ENCODE measurements around the gene PTPN1. TPM values are rescaled to one million over a fixed set of nuclear protein-coding genes. Genes with fewer than 3 reads are reported as not detected.

Gene PTPN1
- polyA plus RNA-seq, 3 donors, result 12.4 to 21.4 (median 19.1) TPM

GRCh38 chr20:50595988-50596693 is 86.0 kb downstream of the PTPN1 start:
- TF ChIP-seq, protein P1, sequence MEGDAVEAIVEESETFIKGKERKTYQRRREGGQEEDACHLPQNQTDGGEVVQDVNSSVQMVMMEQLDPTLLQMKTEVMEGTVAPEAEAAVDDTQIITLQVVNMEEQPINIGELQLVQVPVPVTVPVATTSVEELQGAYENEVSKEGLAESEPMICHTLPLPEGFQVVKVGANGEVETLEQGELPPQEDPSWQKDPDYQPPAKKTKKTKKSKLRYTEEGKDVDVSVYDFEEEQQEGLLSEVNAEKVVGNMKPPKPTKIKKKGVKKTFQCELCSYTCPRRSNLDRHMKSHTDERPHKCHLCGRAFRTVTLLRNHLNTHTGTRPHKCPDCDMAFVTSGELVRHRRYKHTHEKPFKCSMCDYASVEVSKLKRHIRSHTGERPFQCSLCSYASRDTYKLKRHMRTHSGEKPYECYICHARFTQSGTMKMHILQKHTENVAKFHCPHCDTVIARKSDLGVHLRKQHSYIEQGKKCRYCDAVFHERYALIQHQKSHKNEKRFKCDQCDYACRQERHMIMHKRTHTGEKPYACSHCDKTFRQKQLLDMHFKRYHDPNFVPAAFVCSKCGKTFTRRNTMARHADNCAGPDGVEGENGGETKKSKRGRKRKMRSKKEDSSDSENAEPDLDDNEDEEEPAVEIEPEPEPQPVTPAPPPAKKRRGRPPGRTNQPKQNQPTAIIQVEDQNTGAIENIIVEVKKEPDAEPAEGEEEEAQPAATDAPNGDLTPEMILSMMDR (IDR thresholded peaks at IDR 0.05), result no peak
- Histone ChIP-seq H3K4me2 (replicated peaks; ENCODE audit: extremely low read depth, low read length, poor library complexity, severe bottlenecking) (no peak overlapping the region), H3K27me3 (ENCODE audit: control insufficient read depth in 2 of 2, insufficient read depth in 2 of 2, low read length in 2 of 2) (no peaks in the 10 kb centered on the region), H3K36me3 (replicated peaks in 1 of 2; ENCODE audit: control insufficient read depth in 1 of 2, insufficient read depth in 2 of 2, low read length in 2 of 2) (no peaks in the 10 kb centered on the region), H3K79me2 (ENCODE audit: insufficient read depth, low read length) (no peaks in the 10 kb centered on the region), H3K4me3 (replicated peaks in 1 of 3; ENCODE audit: low read depth in 2 of 3, low read length in 3 of 3) (no peak overlapping the region), H3K9me3 (replicated peaks in 1 of 2; ENCODE audit: control insufficient read depth in 1 of 2, insufficient read depth in 1 of 2, low read length in 2 of 2) (no peaks in the 10 kb centered on the region), H3K9ac (ENCODE audit: insufficient read depth, low read length, poor library complexity, severe bottlenecking) (no peak overlapping the region), H3K4me1 (ENCODE audit: control insufficient read depth in 1 of 2, insufficient read depth in 2 of 2, low read length in 2 of 2) (no peaks in the 10 kb centered on the region), H2AFZ (ENCODE audit: insufficient read depth, low read depth, low read length, poor library complexity, severe bottlenecking) (no peak overlapping the region), H4K20me1 (ENCODE audit: insufficient read depth, low read length) (no peaks in the 10 kb centered on the region), H3K27ac (ENCODE audit: low read depth in 1 of 2, low read length in 2 of 2) (no peak overlapping the region)
- no peak overlapping the region for H3K4me3 Mint-ChIP-seq
- peaks cover 6 to 11% (median 6%) of the 10 kb centered on the region in 3 donors for H3K27me3 Mint-ChIP-seq (ENCODE audit: low read depth in 3 of 3)
- peak overlapping the region in 1 of 7 donors; percentile 60 for H3K27ac Mint-ChIP-seq
- no peak for DNase-seq
- intact Hi-C loops (cut with micrococcal nuclease), result no loop called here
- H3K36me3 Mint-ChIP-seq, result no peaks in the 10 kb centered on the region
- H3K9me3 Mint-ChIP-seq, result peaks cover 0 to 2% (median 0%) of the 10 kb centered on the region in 7 donors
- WGBS (ENCODE audit: insufficient coverage), result 82% methylated on average over 14 of the region's 15 CpGs
- H3K4me1 Mint-ChIP-seq, result peaks cover 5% of the 10 kb centered on the region

DNA sequence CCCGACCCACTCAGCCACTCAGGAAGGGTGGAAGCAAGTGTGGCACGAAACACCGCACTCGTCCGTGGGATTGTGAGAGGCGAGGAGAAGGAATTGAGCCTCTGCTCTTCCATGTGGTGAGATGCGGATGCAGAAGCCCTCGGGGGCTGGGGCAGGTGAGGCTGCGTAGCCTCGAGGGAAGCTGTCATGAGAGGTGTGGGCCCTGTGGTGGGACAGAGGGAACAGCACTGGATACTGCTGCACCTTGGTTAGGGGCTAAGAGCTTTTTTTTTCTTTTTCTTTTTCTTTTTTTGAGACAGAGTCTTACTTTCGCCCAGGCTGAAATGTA is 86.5 kb downstream of the PTPN1 start:
- Histone ChIP-seq H3K4me2 (replicated peaks; ENCODE audit: extremely low read depth, low read length, poor library complexity, severe bottlenecking) (no peak overlapping the region), H3K36me3 (replicated peaks in 1 of 2; ENCODE audit: control insufficient read depth in 1 of 2, insufficient read depth in 2 of 2, low read length in 2 of 2) (no peaks in the 10 kb centered on the region), H3K9ac (ENCODE audit: insufficient read depth, low read length, poor library complexity, severe bottlenecking) (no peak overlapping the region), H2AFZ (ENCODE audit: insufficient read depth, low read depth, low read length, poor library complexity, severe bottlenecking) (no peak overlapping the region), H3K27me3 (ENCODE audit: control insufficient read depth in 2 of 2, insufficient read depth in 2 of 2, low read length in 2 of 2) (no peaks in the 10 kb centered on the region), H4K20me1 (ENCODE audit: insufficient read depth, low read length) (no peaks in the 10 kb centered on the region), H3K4me3 (replicated peaks in 1 of 3; ENCODE audit: low read depth in 2 of 3, low read length in 3 of 3) (no peak overlapping the region), H3K27ac (ENCODE audit: low read depth in 1 of 2, low read length in 2 of 2) (no peak overlapping the region), H3K4me1 (ENCODE audit: control insufficient read depth in 1 of 2, insufficient read depth in 2 of 2, low read length in 2 of 2) (no peaks in the 10 kb centered on the region), H3K79me2 (ENCODE audit: insufficient read depth, low read length) (no peaks in the 10 kb centered on the region), H3K9me3 (replicated peaks in 1 of 2; ENCODE audit: control insufficient read depth in 1 of 2, insufficient read depth in 1 of 2, low read length in 2 of 2) (no peaks in the 10 kb centered on the region)
- peak overlapping the region in 1 of 7 donors; percentile 60 for H3K27ac Mint-ChIP-seq
- H3K4me1 Mint-ChIP-seq, result peaks cover 5% of the 10 kb centered on the region
- peaks cover 6 to 11% (median 6%) of the 10 kb centered on the region in 3 donors for H3K27me3 Mint-ChIP-seq (ENCODE audit: low read depth in 3 of 3)
- TF ChIP-seq, protein P1 (IDR thresholded peaks at IDR 0.05), result no peak
- peaks cover 0 to 2% (median 0%) of the 10 kb centered on the region in 7 donors for H3K9me3 Mint-ChIP-seq
- WGBS (ENCODE audit: insufficient coverage), result 97% methylated on average over 6 of the region's 11 CpGs
- no peak overlapping the region for H3K4me3 Mint-ChIP-seq
- intact Hi-C loops (cut with micrococcal nuclease), result no loop called here
- H3K36me3 Mint-ChIP-seq, result no peaks in the 10 kb centered on the region
- DNase-seq, result no peak
